HepG2 (cell line): ENCODE results near the gene CDC42EP4. TPM values are rescaled to one million over a fixed set of nuclear protein-coding genes. Genes with fewer than 3 reads are reported as not detected.

Experiments
- ATAC-seq: fragments of 200-7000 bp; cut with Tn5 transposase; 3 replicates; pipeline ENCODE4 v1.9.1; 2020; ENCODE audit warnings: mild to moderate bottlenecking, moderate library complexity
- BruUV-seq: library from RNA; stranded (reverse); fragments of 400-500 nt; replicated peaks from 2 replicates; lab custom pipeline; 2021; lab: Mats Ljungman, UMichigan
- CTCF ChIA-PET: fragments of 300-600 bp; formaldehyde crosslinking; extraction: SDS; loops from one replicate; lab custom pipeline; 2021; ENCODE audit warnings: low total read pairs, inconsistent platforms, low intra/inter-chr PET ratio; lab: Yijun Ruan, JAX
- POLR2A ChIA-PET: fragments of 350-600 bp; sonication (Branson Sonifier 250); formaldehyde crosslinking; loops from one replicate; lab custom pipeline; 2020; ENCODE audit warnings: antibody characterized with exemption, inconsistent platforms; lab: Yijun Ruan, JAX
- DNase-seq: peaks from one replicate; pipeline ENCODE4 v3.0.0-alpha.2; 2015; ENCODE audit warnings: low spot score
- FAIRE-seq: peaks from 3 replicates; lab custom pipeline; 2011; peaks lifted over from hg19 to GRCh38; lab: Jason Lieb, UNC
- H2AFZ ChIP-seq: one replicate; pipeline ENCODE4 v1.6.1; 2011; ENCODE audit warnings: low read length, inconsistent platforms
- H3K27ac ChIP-seq: fragments of 300-600 bp; 3 replicates; pipeline ENCODE4 v1.8.0; 2011; ENCODE audit warnings: mixed run types, mild to moderate bottlenecking, mixed read lengths, low read length, inconsistent platforms; ENCODE audit not compliant: insufficient read depth; ENCODE audit errors: extremely low read length
- H3K27me3 ChIP-seq, 2 experiments: fragments of 200-600 bp in 1 of 2; 2 replicates in 1 of 2; 3 replicates in 1 of 2; pipeline versions ENCODE4 v1.6.0 to v1.8.0; 2011; ENCODE audit warnings: low read length in 2 of 2, mild to moderate bottlenecking in 2 of 2, moderate library complexity in 2 of 2, inconsistent platforms in 1 of 2; ENCODE audit not compliant: insufficient read depth in 2 of 2, control insufficient read depth in 1 of 2
- H3K36me3 ChIP-seq, 2 experiments: fragments of 200-600 bp in 1 of 2; replicated peaks in 1 of 2; 2 replicates in 1 of 2; 3 replicates in 1 of 2; pipeline versions ENCODE4 v1.5.1 to v1.8.0; 2011; ENCODE audit warnings: low read length in 2 of 2, inconsistent platforms in 1 of 2; ENCODE audit not compliant: insufficient read depth in 2 of 2, control insufficient read depth in 1 of 2
- H3K4me1 ChIP-seq: 2 replicates; pipeline ENCODE4 v1.5.1; 2012; ENCODE audit warnings: low read length, inconsistent platforms; ENCODE audit not compliant: insufficient read depth
- H3K4me2 ChIP-seq: 2 replicates; pipeline ENCODE4 v1.6.0; 2011; ENCODE audit warnings: low read depth, low read length, inconsistent platforms
- H3K4me3 ChIP-seq, 3 experiments: fragments of 200-600 bp in 1 of 3; sonication (generic), shearing (Covaris generic) in 1 of 3; replicated peaks in 1 of 3; 2 replicates each; pipeline ENCODE4 v1.5.1; 2011 to 2016; ENCODE audit warnings: low read length in 3 of 3, inconsistent platforms in 2 of 3, low read depth in 2 of 3, mild to moderate bottlenecking in 2 of 3, control low read depth in 1 of 3, mixed read lengths in 1 of 3; ENCODE audit not compliant: insufficient read depth in 1 of 3
- H3K79me2 ChIP-seq: one replicate; pipeline ENCODE4 v1.6.1; 2011; ENCODE audit warnings: low read length, inconsistent platforms; ENCODE audit not compliant: insufficient read depth
- H3K9ac ChIP-seq: 2 replicates; pipeline ENCODE4 v1.6.0; 2011; ENCODE audit warnings: mild to moderate bottlenecking, low read depth, low read length, inconsistent platforms; ENCODE audit not compliant: insufficient read depth
- H3K9me3 ChIP-seq: 2 replicates; pipeline ENCODE4 v1.5.1; 2012; ENCODE audit warnings: mild to moderate bottlenecking, low read length
- H4K20me1 ChIP-seq: 2 replicates; pipeline ENCODE4 v1.6.0; 2011; ENCODE audit warnings: inconsistent platforms, mild to moderate bottlenecking, low read length, moderate library complexity; ENCODE audit not compliant: insufficient read depth
- ATAD3A ChIP-seq: sonication (generic); formaldehyde crosslinking; IDR thresholded peaks from 2 replicates; pipeline ENCODE4 v1.4.0; 2020; ENCODE audit warnings: missing genetic modification reagents
- ATF6 ChIP-seq: sonication (generic); formaldehyde crosslinking; conservative IDR thresholded peaks from 2 replicates; pipeline ENCODE4 v1.4.0; 2020; ENCODE audit warnings: missing genetic modification reagents
- HCFC1 ChIP-seq: fragments of 150-350 bp; IDR thresholded peaks from 2 replicates; pipeline ENCODE4 v1.6.1; 2014; ENCODE audit warnings: low read depth, low read length
- HNF4G ChIP-seq, 2 experiments: sonication (generic) in 1 of 2; formaldehyde crosslinking in 1 of 2; IDR thresholded peaks; 2 replicates each; pipeline versions ENCODE4 v1.4.0 to v1.6.1; 2011 to 2020; ENCODE audit warnings: borderline replicate concordance in 2 of 2, low read depth in 2 of 2, mild to moderate bottlenecking in 2 of 2, low read length in 1 of 2, missing genetic modification reagents in 1 of 2, moderate library complexity in 1 of 2
- IKZF1 ChIP-seq: fragments of 450-650 bp; IDR thresholded peaks from 2 replicates; pipeline ENCODE4 v1.7.1; 2016
- MAZ ChIP-seq, 2 experiments: sonication (generic) in 1 of 2; formaldehyde crosslinking in 1 of 2; IDR thresholded peaks; 2 replicates each; pipeline versions ENCODE4 v1.5.0 to v1.6.1; 2012 to 2020; ENCODE audit warnings: low read depth in 2 of 2, mild to moderate bottlenecking in 2 of 2, borderline replicate concordance in 1 of 2, improper control_type of control experiment in 1 of 2, low read length in 1 of 2, missing genetic modification reagents in 1 of 2, moderate library complexity in 1 of 2
- NFRKB ChIP-seq: fragments of 450-650 bp; IDR thresholded peaks from 2 replicates; pipeline ENCODE4 v1.6.1; 2017
- RBFOX2 ChIP-seq: fragments of 200-400 bp; formaldehyde crosslinking; IDR thresholded peaks from 2 replicates; pipeline ENCODE4 v1.6.1; 2017; ENCODE audit warnings: low read depth, mild to moderate bottlenecking, low read length
- RELA ChIP-seq: sonication (generic); formaldehyde crosslinking; IDR thresholded peaks from 2 replicates; pipeline ENCODE4 v1.4.0; 2020; ENCODE audit warnings: missing genetic modification reagents
- SETDB1 ChIP-seq: sonication (generic); formaldehyde crosslinking; IDR thresholded peaks from 2 replicates; pipeline ENCODE4 v1.5.1; 2020; ENCODE audit warnings: missing genetic modification reagents, mild to moderate bottlenecking, borderline replicate concordance
- ZNF550 ChIP-seq: sonication (generic); formaldehyde crosslinking; IDR thresholded peaks from 2 replicates; pipeline ENCODE4 v1.4.0; 2020; ENCODE audit warnings: mild to moderate bottlenecking, missing genetic modification reagents, borderline replicate concordance
- ZSCAN30 ChIP-seq: sonication (generic); formaldehyde crosslinking; IDR thresholded peaks from 2 replicates; pipeline ENCODE4 v1.5.0; 2020; ENCODE audit warnings: mild to moderate bottlenecking, missing genetic modification reagents
- WGBS: methylation state at CpG from one replicate; pipeline ENCODE4 v1.1.6; 2017; ENCODE audit warnings: low lambda C conversion rate; 5-methylcytosine and 5-hydroxymethylcytosine counted together
- in situ Hi-C: cut with HindIII; loops from 2 replicates; pipeline ENCODE4 v1.10.0; 2017; ENCODE audit warnings: low pct_unique_long_range_greater_than_20kb; ENCODE audit not compliant: extremely low pct_ligation_motif_present
- intact Hi-C: fragments of 100-400 bp; cut with micrococcal nuclease; formaldehyde crosslinking; loops from one replicate; pipeline ENCODE4 v1.10.0; 2022; ENCODE audit not compliant: unreplicated experiment
- polyA plus RNA-seq, 8 experiments: library from polyadenylated mRNA; depleted of rRNA in 3 of 8; stranded (reverse) in 7 of 8; unstranded in 1 of 8; fragments of >200 nt; fragmentation: Illumina TruSeq in 4 of 8; extraction: Trizol in 4 of 8; gene quantifications; 2 replicates each; pipeline versions ENCODE4 v1.2.1 to v1.2.3, GENCODE V29; 2011 to 2016; ENCODE audit warnings: low read depth in 4 of 8, missing spikeins in 1 of 8, mixed read lengths in 1 of 8; ENCODE audit not compliant: insufficient read depth in 1 of 8
- total RNA-seq, 5 experiments: library from RNA; depleted of rRNA; stranded (reverse); fragments of >200 nt; fragmentation: Illumina TruSeq; extraction: Trizol; gene quantifications; 2 replicates each; pipeline ENCODE4 v1.2.3, GENCODE V29; 2016; ENCODE audit warnings: low read depth in 1 of 5
- TF ChIP-seq, protein P1 (sequence below): sonication (generic); formaldehyde crosslinking; IDR thresholded peaks from 2 replicates; pipeline ENCODE4 v1.4.0; 2020; ENCODE audit warnings: missing genetic modification reagents
- TF ChIP-seq, protein P2 (sequence below): sonication (generic); formaldehyde crosslinking; IDR thresholded peaks from 2 replicates; pipeline ENCODE4 v1.8.0; 2022; ENCODE audit warnings: mild to moderate bottlenecking, missing genetic modification reagents, moderate library complexity

Gene CDC42EP4
- total and polyA plus RNA-seq, 2 of the 13 experiments (the other 11 are each of a cell fraction or from before 2014, with no cell fraction given): 19.0 to 54.0 TPM

- Histone ChIP-seq H3K4me3 (no peak overlapping the region), H4K20me1 (no peaks in the 10 kb centered on the region), H2AFZ (no peak overlapping the region), H3K9me3 (no peaks in the 10 kb centered on the region), H3K27me3 (peaks cover 24 to 92% of the 10 kb centered on the region in 2 experiments), H3K27ac (no peak overlapping the region), H3K4me2 (no peak overlapping the region), H3K79me2 (no peaks in the 10 kb centered on the region), H3K36me3 (no peaks in the 10 kb centered on the region), H3K9ac (no peak overlapping the region), H3K4me1 (peaks cover 42% of the 10 kb centered on the region)
- BruUV-seq: no TSS peak
- FAIRE-seq (no peak), DNase-seq (no peak), ATAC-seq (no peak)
- ChIA-PET CTCF (no interaction called here), POLR2A (no interaction called here)
- WGBS: 19% methylated on average over 7 of the region's 12 CpGs
- intact Hi-C loops (no loop called here), in situ Hi-C loops (no loop called here)
- TF ChIP-seq ATAD3A (no peak), ZNF550 (CRISPR knock-in tag) (no peak), RBFOX2 (no peak), NFRKB (no peak), HCFC1 (no peak), ZSCAN30 (CRISPR knock-in tag) (no peak), RELA (CRISPR knock-in tag) (no peak), IKZF1 (no peak), MAZ (IDR thresholded peaks at IDR 0.05; ENCODE audit: borderline replicate concordance, low read depth, low read length) (no peak), MAZ (CRISPR knock-in tag; IDR thresholded peaks at IDR 0.05; ENCODE audit: low read depth) (no peak), SETDB1 (CRISPR knock-in tag) (no peak), HNF4G (IDR thresholded peaks at IDR 0.05; ENCODE audit: borderline replicate concordance, low read depth, low read length) (no peak), HNF4G (CRISPR knock-in tag; IDR thresholded peaks at IDR 0.05; ENCODE audit: borderline replicate concordance, low read depth) (no peak), ATF6 (CRISPR knock-in tag) (no peak)
- TF ChIP-seq, protein P1, sequence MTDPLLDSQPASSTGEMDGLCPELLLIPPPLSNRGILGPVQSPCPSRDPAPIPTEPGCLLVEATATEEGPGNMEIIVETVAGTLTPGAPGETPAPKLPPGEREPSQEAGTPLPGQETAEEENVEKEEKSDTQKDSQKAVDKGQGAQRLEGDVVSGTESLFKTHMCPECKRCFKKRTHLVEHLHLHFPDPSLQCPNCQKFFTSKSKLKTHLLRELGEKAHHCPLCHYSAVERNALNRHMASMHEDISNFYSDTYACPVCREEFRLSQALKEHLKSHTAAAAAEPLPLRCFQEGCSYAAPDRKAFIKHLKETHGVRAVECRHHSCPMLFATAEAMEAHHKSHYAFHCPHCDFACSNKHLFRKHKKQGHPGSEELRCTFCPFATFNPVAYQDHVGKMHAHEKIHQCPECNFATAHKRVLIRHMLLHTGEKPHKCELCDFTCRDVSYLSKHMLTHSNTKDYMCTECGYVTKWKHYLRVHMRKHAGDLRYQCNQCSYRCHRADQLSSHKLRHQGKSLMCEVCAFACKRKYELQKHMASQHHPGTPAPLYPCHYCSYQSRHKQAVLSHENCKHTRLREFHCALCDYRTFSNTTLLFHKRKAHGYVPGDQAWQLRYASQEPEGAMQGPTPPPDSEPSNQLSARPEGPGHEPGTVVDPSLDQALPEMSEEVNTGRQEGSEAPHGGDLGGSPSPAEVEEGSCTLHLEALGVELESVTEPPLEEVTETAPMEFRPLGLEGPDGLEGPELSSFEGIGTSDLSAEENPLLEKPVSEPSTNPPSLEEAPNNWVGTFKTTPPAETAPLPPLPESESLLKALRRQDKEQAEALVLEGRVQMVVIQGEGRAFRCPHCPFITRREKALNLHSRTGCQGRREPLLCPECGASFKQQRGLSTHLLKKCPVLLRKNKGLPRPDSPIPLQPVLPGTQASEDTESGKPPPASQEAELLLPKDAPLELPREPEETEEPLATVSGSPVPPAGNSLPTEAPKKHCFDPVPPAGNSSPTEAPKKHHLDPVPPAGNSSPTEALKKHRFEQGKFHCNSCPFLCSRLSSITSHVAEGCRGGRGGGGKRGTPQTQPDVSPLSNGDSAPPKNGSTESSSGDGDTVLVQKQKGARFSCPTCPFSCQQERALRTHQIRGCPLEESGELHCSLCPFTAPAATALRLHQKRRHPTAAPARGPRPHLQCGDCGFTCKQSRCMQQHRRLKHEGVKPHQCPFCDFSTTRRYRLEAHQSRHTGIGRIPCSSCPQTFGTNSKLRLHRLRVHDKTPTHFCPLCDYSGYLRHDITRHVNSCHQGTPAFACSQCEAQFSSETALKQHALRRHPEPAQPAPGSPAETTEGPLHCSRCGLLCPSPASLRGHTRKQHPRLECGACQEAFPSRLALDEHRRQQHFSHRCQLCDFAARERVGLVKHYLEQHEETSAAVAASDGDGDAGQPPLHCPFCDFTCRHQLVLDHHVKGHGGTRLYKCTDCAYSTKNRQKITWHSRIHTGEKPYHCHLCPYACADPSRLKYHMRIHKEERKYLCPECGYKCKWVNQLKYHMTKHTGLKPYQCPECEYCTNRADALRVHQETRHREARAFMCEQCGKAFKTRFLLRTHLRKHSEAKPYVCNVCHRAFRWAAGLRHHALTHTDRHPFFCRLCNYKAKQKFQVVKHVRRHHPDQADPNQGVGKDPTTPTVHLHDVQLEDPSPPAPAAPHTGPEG (CRISPR knock-in tag): no peak
- TF ChIP-seq, protein P2, sequence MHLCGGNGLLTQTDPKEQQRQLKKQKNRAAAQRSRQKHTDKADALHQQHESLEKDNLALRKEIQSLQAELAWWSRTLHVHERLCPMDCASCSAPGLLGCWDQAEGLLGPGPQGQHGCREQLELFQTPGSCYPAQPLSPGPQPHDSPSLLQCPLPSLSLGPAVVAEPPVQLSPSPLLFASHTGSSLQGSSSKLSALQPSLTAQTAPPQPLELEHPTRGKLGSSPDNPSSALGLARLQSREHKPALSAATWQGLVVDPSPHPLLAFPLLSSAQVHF (CRISPR knock-in tag): no peak
Observed at GRCh38 chr17:73346501-73347162, 34.8 kb upstream of the CDC42EP4 start.
